Measurements from ENCODE around the gene PIP4K2A.

- no peak for TF ChIP-seq CHD2 (IDR thresholded peaks at IDR 0.05; ENCODE audit: low read length)
- TF ChIP-seq CTCF (IDR thresholded peaks at IDR 0.05; ENCODE audit: control extremely low read depth in 1 of 3, insufficient read depth in 1 of 3, low read depth in 1 of 3, low read length in 3 of 3), result no peak
Observed at GRCh38 chr10:22620929-22621328, 93.4 kb downstream of the PIP4K2A start.

Data from H1 (cell line).